Astrocyte of the spinal cord (primary cell): Measurements from ENCODE around the gene ADCY5.

Source experiments
- DNase-seq: peaks from one replicate; pipeline ENCODE4 v3.0.0; 2011; ENCODE audit warnings: low read depth, low spot score
- H3K4me3 ChIP-seq: 2 replicates; pipeline ENCODE4 v1.5.1; 2011; ENCODE audit warnings: low read depth, mild to moderate bottlenecking, low read length, moderate library complexity
- in situ Hi-C: cut with HindIII; loops from 2 replicates; pipeline ENCODE4 v1.10.0; 2017; ENCODE audit warnings: low sequenced_read_pairs
- TF ChIP-seq, protein P1 (sequence below): IDR thresholded peaks from 2 replicates; pipeline ENCODE4 v1.5.1; 2012; ENCODE audit warnings: low read depth, mild to moderate bottlenecking, low read length, inconsistent platforms

Gene ADCY5

GRCh38 chr3:123379041-123379830 is 69.7 kb downstream of the ADCY5 start:
- H3K4me3 ChIP-seq: no peak overlapping the region
- TF ChIP-seq, protein P1, sequence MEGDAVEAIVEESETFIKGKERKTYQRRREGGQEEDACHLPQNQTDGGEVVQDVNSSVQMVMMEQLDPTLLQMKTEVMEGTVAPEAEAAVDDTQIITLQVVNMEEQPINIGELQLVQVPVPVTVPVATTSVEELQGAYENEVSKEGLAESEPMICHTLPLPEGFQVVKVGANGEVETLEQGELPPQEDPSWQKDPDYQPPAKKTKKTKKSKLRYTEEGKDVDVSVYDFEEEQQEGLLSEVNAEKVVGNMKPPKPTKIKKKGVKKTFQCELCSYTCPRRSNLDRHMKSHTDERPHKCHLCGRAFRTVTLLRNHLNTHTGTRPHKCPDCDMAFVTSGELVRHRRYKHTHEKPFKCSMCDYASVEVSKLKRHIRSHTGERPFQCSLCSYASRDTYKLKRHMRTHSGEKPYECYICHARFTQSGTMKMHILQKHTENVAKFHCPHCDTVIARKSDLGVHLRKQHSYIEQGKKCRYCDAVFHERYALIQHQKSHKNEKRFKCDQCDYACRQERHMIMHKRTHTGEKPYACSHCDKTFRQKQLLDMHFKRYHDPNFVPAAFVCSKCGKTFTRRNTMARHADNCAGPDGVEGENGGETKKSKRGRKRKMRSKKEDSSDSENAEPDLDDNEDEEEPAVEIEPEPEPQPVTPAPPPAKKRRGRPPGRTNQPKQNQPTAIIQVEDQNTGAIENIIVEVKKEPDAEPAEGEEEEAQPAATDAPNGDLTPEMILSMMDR: no peak
- no peak for DNase-seq
- in situ Hi-C loops: no loop called here

- TF ChIP-seq, protein P1: no peak
- DNase-seq: no peak
- H3K4me3 ChIP-seq: no peak overlapping the region
- in situ Hi-C loops: no loop called here
Measured at GRCh38 chr3:123378409-123378915, 70.4 kb downstream of the ADCY5 start.

- in situ Hi-C loops: no loop called here
- TF ChIP-seq, protein P1: no peak
- no peak overlapping the region for H3K4me3 ChIP-seq
- no peak for DNase-seq
Measured at GRCh38 chr3:123377243-123377740, 71.6 kb downstream of the ADCY5 start.

- TF ChIP-seq, protein P1: no peak
- H3K4me3 ChIP-seq: no peak overlapping the region
- in situ Hi-C loops: no loop called here
- DNase-seq: no peak
Measured at GRCh38 chr3:123376451-123377242, 72.2 kb downstream of the ADCY5 start.

DNA sequence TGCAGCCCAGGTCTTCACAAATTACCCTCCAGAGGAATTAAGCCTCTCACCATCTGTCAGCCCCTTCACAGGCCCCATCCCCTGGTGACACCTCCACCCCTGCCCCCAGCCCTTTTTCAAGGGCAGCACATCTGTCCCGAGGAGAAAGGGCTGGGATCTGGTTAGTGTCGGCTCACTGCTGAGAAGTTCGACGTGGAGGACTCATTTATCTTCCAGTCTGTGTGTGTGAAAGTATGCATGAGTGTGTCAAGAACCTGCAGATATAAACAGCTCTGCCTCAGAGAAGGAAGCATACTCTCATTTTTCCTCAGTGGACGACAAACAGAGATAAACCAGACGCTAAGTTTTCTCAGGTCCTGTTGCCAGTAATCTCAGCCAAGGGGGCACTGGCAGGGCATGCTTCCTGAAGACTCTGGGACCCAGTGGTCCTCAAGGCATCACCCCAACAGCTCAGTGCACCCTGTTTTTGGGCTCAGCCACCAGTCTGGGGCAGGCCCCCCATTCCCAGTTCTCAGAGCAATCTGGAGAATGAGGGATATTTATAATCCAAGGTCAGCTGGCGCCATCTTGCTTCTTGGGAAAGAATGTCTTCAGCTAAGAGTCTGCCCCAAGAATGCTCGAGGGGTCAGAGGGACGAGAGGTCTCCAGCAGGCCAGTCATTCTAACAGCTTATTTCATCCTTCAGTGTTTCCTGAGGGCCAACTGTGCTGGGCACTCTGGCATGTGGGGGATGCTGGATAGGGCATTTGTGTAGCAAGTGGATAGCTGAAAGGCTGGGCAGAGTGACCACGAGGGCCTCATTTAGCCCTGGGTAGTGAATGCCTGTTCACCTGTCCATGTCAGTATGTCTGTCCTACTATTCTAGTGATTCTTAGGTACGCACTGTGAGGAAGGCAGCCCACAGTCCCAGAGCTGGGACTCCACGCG is 73.6 kb downstream of the ADCY5 start:
- H3K4me3 ChIP-seq: no peak overlapping the region
- in situ Hi-C loops: no loop called here
- TF ChIP-seq, protein P1: peak; percentile 5
- no peak for DNase-seq

DNA sequence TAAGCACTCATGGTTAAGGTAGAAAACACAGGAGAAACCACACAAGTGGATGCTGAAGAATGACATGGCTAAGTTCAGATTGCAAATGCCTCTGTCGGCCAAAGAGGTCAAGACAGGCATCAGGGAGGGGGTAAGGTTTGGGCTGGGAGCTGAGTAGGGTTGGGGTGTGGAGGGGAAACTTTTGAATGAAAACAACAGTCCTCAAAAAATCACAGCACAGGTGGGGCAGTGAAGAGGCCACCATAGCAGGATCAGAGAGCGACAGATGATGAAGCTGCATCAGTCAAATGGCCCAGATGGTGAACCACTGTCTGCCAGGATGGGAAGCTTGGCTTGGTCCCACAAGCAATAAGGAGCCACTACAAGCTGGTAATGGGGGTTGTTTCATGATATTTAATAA is 74.9 kb downstream of the ADCY5 start:
- TF ChIP-seq, protein P1: no peak
- no peak for DNase-seq
- in situ Hi-C loops: no loop called here
- no peak overlapping the region for H3K4me3 ChIP-seq
